ENCODE measurements around the gene KREMEN1.
A peak's percentile ranks its signal among the peaks of the same experiment; 100 is the strongest.

The KREMEN1 gene

GRCh38 chr22:29158546-29158945 lies 85.7 kb downstream of the KREMEN1 start:
- H3K9me3 ChIP-seq (replicated peaks in 1 of 11) = no peaks in the 10 kb centered on the region; a peak in 1 of 22 replicates
- H4K20me1 ChIP-seq = peaks cover 0 to 16% (median 0%) of the 10 kb centered on the region in 11 experiments; a peak in 5 of 22 replicates
- no peak overlapping the region for H3K27ac ChIP-seq
- no peak overlapping the region for H3K9ac ChIP-seq
- H3K4me2 ChIP-seq = no peak overlapping the region; a peak in 1 of 22 replicates
- H3K4me3 ChIP-seq = no peak overlapping the region
- TF ChIP-seq Cebpa-rat (IDR thresholded peaks at IDR 0.05) = no peak
- peaks cover 37 to 85% (median 60%) of the 10 kb centered on the region in 11 experiments for H3K27me3 ChIP-seq
- H3K36me3 ChIP-seq = no peaks in the 10 kb centered on the region
- peaks cover 0 to 11% (median 4%) of the 10 kb centered on the region in 10 experiments; a peak in 8 of 20 replicates for H3K4me1 ChIP-seq

- Histone ChIP-seq H3K9ac (no peak overlapping the region), H4K20me1 (peaks cover 0 to 42% (median 31%) of the 10 kb centered on the region in 11 experiments; a peak in 16 of 22 replicates), H3K9me3 (replicated peaks in 1 of 11) (no peaks in the 10 kb centered on the region; a peak in 1 of 22 replicates), H3K4me1 (peaks cover 23 to 30% (median 26%) of the 10 kb centered on the region in 10 experiments), H3K36me3 (no peaks in the 10 kb centered on the region), H3K27me3 (peaks cover 65 to 92% (median 77%) of the 10 kb centered on the region in 11 experiments), H3K4me3 (no peak overlapping the region), H3K27ac (no peak overlapping the region), H3K4me2 (no peak overlapping the region)
- no peak for TF ChIP-seq Cebpa-rat (IDR thresholded peaks at IDR 0.05)
These were observed 91.0 kb downstream of the KREMEN1 start for GRCh38 chr22:29163808-29164207.

- Histone ChIP-seq H3K9ac (no peak overlapping the region), H3K27me3 (peaks cover 82 to 97% (median 92%) of the 10 kb centered on the region in 11 experiments)
These were observed 92.7 kb downstream of the KREMEN1 start for GRCh38 chr22:29165321-29166060.

GRCh38 chr22:29166180-29166579 lies 93.3 kb downstream of the KREMEN1 start:
- Histone ChIP-seq H3K9me3 (replicated peaks in 1 of 11) (no peaks in the 10 kb centered on the region; a peak in 1 of 22 replicates), H3K4me3 (no peak overlapping the region), H3K4me1 (peaks cover 24 to 32% (median 30%) of the 10 kb centered on the region in 10 experiments), H4K20me1 (peaks cover 0 to 63% (median 39%) of the 10 kb centered on the region in 11 experiments; a peak in 16 of 22 replicates), H3K36me3 (no peaks in the 10 kb centered on the region), H3K27me3 (peaks cover 89 to 98% (median 93%) of the 10 kb centered on the region in 11 experiments), H3K9ac (no peak overlapping the region), H3K27ac (no peak overlapping the region), H3K4me2 (0 out of 22 replicates have a peak overlapping the region, but pooled peaks of 1 of the 11 experiments have one; percentile 92)
- TF ChIP-seq Cebpa-rat (IDR thresholded peaks at IDR 0.05) = no peak

More at GRCh38 chr22:29165321-29166060, 92.7 kb downstream of the KREMEN1 start:
- Histone ChIP-seq H3K4me2 (no peak overlapping the region), H3K9me3 (replicated peaks in 1 of 11) (no peaks in the 10 kb centered on the region; a peak in 1 of 22 replicates), H4K20me1 (peaks cover 0 to 56% (median 39%) of the 10 kb centered on the region in 11 experiments; a peak in 16 of 22 replicates), H3K36me3 (no peaks in the 10 kb centered on the region), H3K4me1 (peaks cover 24 to 32% (median 30%) of the 10 kb centered on the region in 10 experiments), H3K4me3 (no peak overlapping the region), H3K27ac (no peak overlapping the region)
- no peak for TF ChIP-seq Cebpa-rat (IDR thresholded peaks at IDR 0.05)

GRCh38 chr22:29167032-29167911 lies 94.4 kb downstream of the KREMEN1 start:
- Histone ChIP-seq H3K9me3 (replicated peaks in 1 of 11) (peaks cover 0 to 4% (median 0%) of the 10 kb centered on the region in 11 experiments; a peak in 3 of 22 replicates), H3K4me2 (peak overlapping the region; percentile 49 to 95 (median 83)), H3K4me3 (0 out of 20 replicates have a peak overlapping the region, but pooled peaks of 1 of the 10 experiments have one; percentile 8), H3K9ac (0 out of 22 replicates have a peak overlapping the region, but pooled peaks of 2 of the 11 experiments have one; percentile 3 to 9), H4K20me1 (peaks cover 0 to 72% (median 39%) of the 10 kb centered on the region in 11 experiments; a peak in 16 of 22 replicates), H3K4me1 (peaks cover 24 to 32% (median 30%) of the 10 kb centered on the region in 10 experiments), H3K27ac (peak overlapping the region in 7 of 11 experiments; percentile 12 to 52 (median 38); a peak in 9 of 22 replicates), H3K27me3 (peaks cover 90 to 100% (median 95%) of the 10 kb centered on the region in 11 experiments), H3K36me3 (no peaks in the 10 kb centered on the region)
- no peak for TF ChIP-seq Cebpa-rat (IDR thresholded peaks at IDR 0.05)

GRCh38 chr22:29171721-29172120 lies 98.9 kb downstream of the KREMEN1 start:
- H3K4me1 ChIP-seq = peaks cover 20 to 23% (median 22%) of the 10 kb centered on the region in 10 experiments
- H4K20me1 ChIP-seq = peaks cover 0 to 56% (median 27%) of the 10 kb centered on the region in 11 experiments; a peak in 16 of 22 replicates
- peaks cover 24 to 46% (median 37%) of the 10 kb centered on the region in 11 experiments for H3K9me3 ChIP-seq (replicated peaks in 1 of 11)
- H3K9ac ChIP-seq = no peak overlapping the region
- no peak overlapping the region for H3K27ac ChIP-seq
- no peak for TF ChIP-seq Cebpa-rat (IDR thresholded peaks at IDR 0.05)
- peaks cover 0 to 4% (median 0%) of the 10 kb centered on the region in 11 experiments; a peak in 1 of 22 replicates for H3K36me3 ChIP-seq
- no peak overlapping the region for H3K4me3 ChIP-seq
- H3K4me2 ChIP-seq = no peak overlapping the region
- H3K27me3 ChIP-seq = peaks cover 59 to 93% (median 90%) of the 10 kb centered on the region in 11 experiments

- Histone ChIP-seq H3K36me3 (peaks cover 0 to 4% (median 0%) of the 10 kb centered on the region in 11 experiments; a peak in 1 of 22 replicates), H3K9me3 (replicated peaks in 1 of 11) (peaks cover 24 to 47% (median 37%) of the 10 kb centered on the region in 11 experiments), H3K27ac (no peak overlapping the region), H3K4me3 (no peak overlapping the region), H3K27me3 (peaks cover 56 to 93% (median 87%) of the 10 kb centered on the region in 11 experiments), H3K9ac (no peak overlapping the region), H3K4me1 (peaks cover 15 to 18% (median 17%) of the 10 kb centered on the region in 10 experiments), H4K20me1 (peaks cover 0 to 52% (median 22%) of the 10 kb centered on the region in 11 experiments; a peak in 16 of 22 replicates), H3K4me2 (no peak overlapping the region)
- no peak for TF ChIP-seq Cebpa-rat (IDR thresholded peaks at IDR 0.05)
These were observed 99.4 kb downstream of the KREMEN1 start for GRCh38 chr22:29172216-29172615.

GRCh38 chr22:29175312-29175835 lies 102.5 kb downstream of the KREMEN1 start:
- Histone ChIP-seq H3K4me2 (no peak overlapping the region), H3K9me3 (replicated peaks in 1 of 11) (peaks cover 28 to 53% (median 47%) of the 10 kb centered on the region in 11 experiments), H3K27me3 (peaks cover 30 to 72% (median 59%) of the 10 kb centered on the region in 11 experiments), H3K4me3 (no peak overlapping the region), H3K27ac (no peak overlapping the region), H3K9ac (no peak overlapping the region), H3K36me3 (peaks cover 0 to 4% (median 0%) of the 10 kb centered on the region in 11 experiments; a peak in 1 of 22 replicates), H4K20me1 (peaks cover 0 to 26% (median 6%) of the 10 kb centered on the region in 11 experiments; a peak in 7 of 22 replicates), H3K4me1 (no peaks in the 10 kb centered on the region)
- no peak for TF ChIP-seq Cebpa-rat (IDR thresholded peaks at IDR 0.05)

Measured in BLaER1 treated with 17β-estradiol and CSF1 and Interleukin-3, amounts not matched to agents 10 nM and 100 nM (cell line).